Endothelial cell of umbilical vein (primary cell): ENCODE measurements around the gene F3.

Experiments
- EZH2 ChIP-seq: IDR thresholded peaks from 2 replicates; pipeline ENCODE4 v1.6.1; 2012; ENCODE audit warnings: borderline replicate concordance, low read depth, mild to moderate bottlenecking, moderate library complexity, low read length, inconsistent platforms; ENCODE audit not compliant: severe bottlenecking
- FOS ChIP-seq: IDR thresholded peaks from 2 replicates; pipeline ENCODE4 v1.6.1; 2011; ENCODE audit warnings: mild to moderate bottlenecking, low read length, moderate library complexity, borderline replicate concordance; ENCODE audit not compliant: insufficient read depth
- GATA2 ChIP-seq: IDR thresholded peaks from 2 replicates; pipeline ENCODE4 v1.7.0; 2011; ENCODE audit warnings: low read depth, mild to moderate bottlenecking, moderate library complexity, mixed read lengths, low read length; ENCODE audit not compliant: insufficient read length, insufficient read depth
- JUN ChIP-seq: IDR thresholded peaks from 2 replicates; pipeline ENCODE4 v1.6.1; 2011; ENCODE audit warnings: borderline replicate concordance, low read depth; ENCODE audit not compliant: insufficient read length, insufficient read depth
- MYC ChIP-seq: IDR thresholded peaks from one replicate; pipeline ENCODE4 v1.6.1; 2011; ENCODE audit warnings: mild to moderate bottlenecking, low read depth, low read length
- POLR2A ChIP-seq: IDR thresholded peaks from 2 replicates; pipeline ENCODE4 v1.6.1; 2012; ENCODE audit warnings: low read depth, mild to moderate bottlenecking, control low read depth, low read length
- POLR2AphosphoS5 ChIP-seq: IDR thresholded peaks from 2 replicates; pipeline ENCODE4 v1.6.1; 2012; ENCODE audit warnings: low read depth, mild to moderate bottlenecking, control low read depth, low read length, moderate library complexity; ENCODE audit not compliant: insufficient read depth
- TF ChIP-seq, protein P1 (sequence below), 2 donors: IDR thresholded peaks; 1 replicate in 1 of 2; 2 replicates in 1 of 2; pipeline ENCODE4 v1.5.1; 2011; ENCODE audit warnings: low read length in 2 of 2, mild to moderate bottlenecking in 2 of 2, moderate library complexity in 2 of 2, control low read depth in 1 of 2, inconsistent platforms in 1 of 2, low read depth in 1 of 2; ENCODE audit not compliant: insufficient read depth in 1 of 2; ENCODE audit errors: extremely low read depth in 1 of 2
- TF ChIP-seq, protein P2 (sequence below): IDR thresholded peaks from 2 replicates; pipeline ENCODE4 v1.6.1; 2011; ENCODE audit not compliant: insufficient read depth, insufficient read length

DNA sequence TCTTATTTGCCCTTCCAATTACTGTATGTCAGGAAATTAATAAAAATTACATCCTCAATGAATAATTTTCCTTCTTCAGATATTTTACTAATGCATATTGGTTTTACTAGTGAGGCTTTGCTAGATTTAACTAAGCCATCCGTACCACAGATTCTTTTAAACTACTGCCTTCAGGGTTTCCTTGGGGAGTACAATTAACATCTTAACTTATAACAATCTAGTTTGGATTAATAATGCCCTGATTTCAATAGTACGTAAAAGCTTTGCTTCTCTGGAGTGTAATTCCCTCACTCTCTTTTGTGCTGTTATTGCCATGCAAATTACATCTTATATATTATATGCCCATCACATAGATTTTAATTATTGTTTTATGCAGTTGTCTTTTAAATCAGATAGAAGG is 24.3 kb upstream of the F3 start:
- TF ChIP-seq, protein P1, sequence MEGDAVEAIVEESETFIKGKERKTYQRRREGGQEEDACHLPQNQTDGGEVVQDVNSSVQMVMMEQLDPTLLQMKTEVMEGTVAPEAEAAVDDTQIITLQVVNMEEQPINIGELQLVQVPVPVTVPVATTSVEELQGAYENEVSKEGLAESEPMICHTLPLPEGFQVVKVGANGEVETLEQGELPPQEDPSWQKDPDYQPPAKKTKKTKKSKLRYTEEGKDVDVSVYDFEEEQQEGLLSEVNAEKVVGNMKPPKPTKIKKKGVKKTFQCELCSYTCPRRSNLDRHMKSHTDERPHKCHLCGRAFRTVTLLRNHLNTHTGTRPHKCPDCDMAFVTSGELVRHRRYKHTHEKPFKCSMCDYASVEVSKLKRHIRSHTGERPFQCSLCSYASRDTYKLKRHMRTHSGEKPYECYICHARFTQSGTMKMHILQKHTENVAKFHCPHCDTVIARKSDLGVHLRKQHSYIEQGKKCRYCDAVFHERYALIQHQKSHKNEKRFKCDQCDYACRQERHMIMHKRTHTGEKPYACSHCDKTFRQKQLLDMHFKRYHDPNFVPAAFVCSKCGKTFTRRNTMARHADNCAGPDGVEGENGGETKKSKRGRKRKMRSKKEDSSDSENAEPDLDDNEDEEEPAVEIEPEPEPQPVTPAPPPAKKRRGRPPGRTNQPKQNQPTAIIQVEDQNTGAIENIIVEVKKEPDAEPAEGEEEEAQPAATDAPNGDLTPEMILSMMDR (IDR thresholded peaks at IDR 0.05; ENCODE audit: extremely low read depth in 1 of 2, insufficient read depth in 1 of 2, low read depth in 1 of 2, low read length in 2 of 2) = no peak
- TF ChIP-seq EZH2 (no peak), POLR2AphosphoS5 (no peak), POLR2A (no peak), FOS (no peak), JUN (no peak), MYC (no peak), GATA2 (no peak)
- TF ChIP-seq, protein P2, sequence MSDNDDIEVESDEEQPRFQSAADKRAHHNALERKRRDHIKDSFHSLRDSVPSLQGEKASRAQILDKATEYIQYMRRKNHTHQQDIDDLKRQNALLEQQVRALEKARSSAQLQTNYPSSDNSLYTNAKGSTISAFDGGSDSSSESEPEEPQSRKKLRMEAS = no peak
